Astrocyte of the spinal cord (primary cell): ENCODE results near the gene NCAM2.

Source experiments
- DNase-seq: peaks from one replicate; pipeline ENCODE4 v3.0.0; 2011; ENCODE audit warnings: low read depth, low spot score
- H3K4me3 ChIP-seq: 2 replicates; pipeline ENCODE4 v1.5.1; 2011; ENCODE audit warnings: low read depth, mild to moderate bottlenecking, low read length, moderate library complexity
- in situ Hi-C: cut with HindIII; loops from 2 replicates; pipeline ENCODE4 v1.10.0; 2017; ENCODE audit warnings: low sequenced_read_pairs
- TF ChIP-seq, protein P1 (sequence below): IDR thresholded peaks from 2 replicates; pipeline ENCODE4 v1.5.1; 2012; ENCODE audit warnings: low read depth, mild to moderate bottlenecking, low read length, inconsistent platforms

Gene NCAM2

DNA sequence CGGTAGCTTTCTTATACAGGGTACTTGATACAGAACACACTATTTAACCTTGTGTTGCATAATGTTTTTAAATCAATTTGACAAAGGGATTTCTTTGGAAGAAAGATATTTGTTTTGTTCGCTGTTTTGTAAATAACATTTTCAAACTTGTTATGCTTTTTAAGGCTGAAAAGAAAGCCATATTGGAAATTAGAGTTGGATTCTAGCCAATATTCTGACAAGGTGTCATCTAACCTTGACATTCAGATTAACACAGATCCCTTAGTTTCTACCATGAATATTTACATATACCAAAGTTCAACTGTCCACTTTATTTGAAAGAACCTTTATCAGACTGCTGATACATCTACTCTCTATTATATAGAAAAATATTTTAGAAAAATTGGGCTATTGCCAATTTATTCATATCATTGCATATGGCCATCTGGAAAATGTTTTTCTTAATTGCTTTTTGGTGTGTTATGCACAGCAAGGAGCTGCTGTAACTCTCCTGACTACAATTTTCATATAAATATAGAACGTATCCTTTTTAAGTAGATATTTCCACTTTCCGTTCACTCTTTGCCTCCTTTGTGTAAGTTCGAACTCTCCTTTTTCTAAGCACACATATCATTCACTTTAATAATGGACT, 206.3 kb downstream of the NCAM2 start:
- TF ChIP-seq, protein P1, sequence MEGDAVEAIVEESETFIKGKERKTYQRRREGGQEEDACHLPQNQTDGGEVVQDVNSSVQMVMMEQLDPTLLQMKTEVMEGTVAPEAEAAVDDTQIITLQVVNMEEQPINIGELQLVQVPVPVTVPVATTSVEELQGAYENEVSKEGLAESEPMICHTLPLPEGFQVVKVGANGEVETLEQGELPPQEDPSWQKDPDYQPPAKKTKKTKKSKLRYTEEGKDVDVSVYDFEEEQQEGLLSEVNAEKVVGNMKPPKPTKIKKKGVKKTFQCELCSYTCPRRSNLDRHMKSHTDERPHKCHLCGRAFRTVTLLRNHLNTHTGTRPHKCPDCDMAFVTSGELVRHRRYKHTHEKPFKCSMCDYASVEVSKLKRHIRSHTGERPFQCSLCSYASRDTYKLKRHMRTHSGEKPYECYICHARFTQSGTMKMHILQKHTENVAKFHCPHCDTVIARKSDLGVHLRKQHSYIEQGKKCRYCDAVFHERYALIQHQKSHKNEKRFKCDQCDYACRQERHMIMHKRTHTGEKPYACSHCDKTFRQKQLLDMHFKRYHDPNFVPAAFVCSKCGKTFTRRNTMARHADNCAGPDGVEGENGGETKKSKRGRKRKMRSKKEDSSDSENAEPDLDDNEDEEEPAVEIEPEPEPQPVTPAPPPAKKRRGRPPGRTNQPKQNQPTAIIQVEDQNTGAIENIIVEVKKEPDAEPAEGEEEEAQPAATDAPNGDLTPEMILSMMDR = no peak
- no peak overlapping the region for H3K4me3 ChIP-seq
- DNase-seq = no peak
- in situ Hi-C loops = no loop called here

DNA sequence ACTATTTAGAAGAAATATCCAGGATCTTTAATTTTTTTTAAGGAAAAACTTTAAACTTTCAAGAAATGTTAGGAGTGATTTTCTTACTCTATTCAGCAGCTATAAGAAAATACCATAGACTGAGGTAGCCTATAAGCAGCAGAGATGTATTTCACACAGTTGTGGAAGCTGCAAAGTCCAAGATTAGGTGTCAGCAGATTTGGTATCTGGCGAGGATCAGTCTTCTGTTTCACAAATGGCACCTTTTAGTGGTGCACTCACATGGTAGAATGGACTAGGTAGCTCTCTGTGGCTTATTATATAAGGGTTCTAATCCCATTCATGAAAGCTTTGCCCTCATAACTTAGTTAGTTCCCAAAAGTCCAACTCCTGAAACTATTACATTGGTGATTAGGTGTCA, 207.4 kb downstream of the NCAM2 start:
- H3K4me3 ChIP-seq = no peak overlapping the region
- TF ChIP-seq, protein P1 = no peak
- DNase-seq = no peak
- in situ Hi-C loops = no loop called here

DNA sequence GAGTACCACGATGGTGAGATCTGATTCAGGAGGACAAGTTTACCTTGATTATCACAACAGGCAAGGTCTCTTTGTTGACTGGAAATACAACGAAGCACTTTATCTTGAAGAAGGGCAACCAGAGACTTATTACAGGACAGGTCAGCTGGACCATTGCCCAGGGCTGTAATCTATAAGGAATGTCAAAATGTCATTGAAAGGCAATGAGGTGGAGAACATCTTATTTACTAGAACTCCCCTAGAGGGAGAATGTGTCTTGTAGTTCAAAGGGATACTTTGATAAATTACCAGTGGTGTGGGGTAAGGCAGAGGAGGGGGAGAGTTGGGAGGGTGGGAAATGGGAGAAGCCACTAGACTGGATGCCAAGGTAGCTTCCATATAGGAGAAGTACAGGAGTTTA, 212.3 kb downstream of the NCAM2 start:
- in situ Hi-C loops = no loop called here
- TF ChIP-seq, protein P1 = no peak

DNA sequence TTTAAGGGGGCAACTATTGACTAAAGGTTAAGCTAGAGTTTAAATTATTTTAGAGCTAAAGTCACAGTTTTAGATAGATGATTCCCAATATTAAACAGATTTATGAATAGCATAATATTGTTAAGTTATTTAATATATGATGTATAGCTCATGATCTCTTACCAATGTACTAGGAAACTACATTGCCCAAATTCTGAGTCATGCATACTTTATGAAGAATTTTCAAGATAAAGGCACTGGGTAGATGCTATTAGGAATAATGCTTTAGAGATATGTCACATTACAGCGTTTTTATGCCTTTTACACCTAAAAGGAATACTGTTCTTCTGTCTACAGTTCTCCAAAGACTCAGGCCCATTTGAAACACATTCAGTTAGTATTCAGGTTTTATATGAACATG, 215.1 kb downstream of the NCAM2 start:
- TF ChIP-seq, protein P1 = no peak
- DNase-seq = no peak
- H3K4me3 ChIP-seq = no peak overlapping the region
- in situ Hi-C loops = no loop called here

More for the DNA sequence above, 212.3 kb downstream of the NCAM2 start:
- no peak overlapping the region for H3K4me3 ChIP-seq
- no peak for DNase-seq

DNA sequence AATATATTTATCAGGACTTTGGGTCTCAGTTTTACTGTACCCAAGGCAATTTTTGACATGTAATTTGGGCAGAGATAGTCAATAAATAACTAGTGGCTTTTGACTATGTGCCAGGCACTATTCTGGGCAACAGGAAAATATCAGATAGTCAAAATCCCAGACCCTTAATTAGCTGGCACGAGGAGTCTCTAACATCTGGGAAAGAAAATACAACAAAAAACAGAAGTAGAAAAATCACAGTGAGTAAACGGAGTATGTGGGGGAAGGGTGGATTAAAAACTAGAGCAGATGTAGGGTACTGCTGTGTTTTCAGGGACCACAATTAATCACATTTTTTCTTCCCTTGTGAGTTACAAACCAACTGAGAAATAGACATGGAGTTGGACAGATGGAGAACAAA, 217.8 kb downstream of the NCAM2 start:
- in situ Hi-C loops = no loop called here
- DNase-seq = no peak
- no peak overlapping the region for H3K4me3 ChIP-seq
- TF ChIP-seq, protein P1 = no peak

DNA sequence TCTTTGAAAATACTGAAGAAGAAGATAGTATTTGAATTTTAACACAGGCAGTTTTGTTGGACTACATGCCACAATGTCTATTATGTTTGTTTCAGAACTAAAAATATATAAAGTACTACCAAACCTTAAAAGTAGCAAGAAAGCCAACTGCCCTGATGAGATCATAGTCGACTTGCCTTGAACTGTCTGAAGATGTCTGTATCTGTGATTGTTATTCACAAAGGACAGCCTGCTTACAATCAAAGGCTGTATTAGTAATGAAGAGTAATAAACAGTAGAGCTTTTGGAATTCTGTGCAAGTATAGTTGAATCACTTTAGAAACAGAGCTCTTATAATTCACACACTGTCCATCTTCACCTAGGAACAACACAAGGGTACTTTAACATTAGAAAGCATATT, 228.3 kb downstream of the NCAM2 start:
- no peak for DNase-seq
- H3K4me3 ChIP-seq = no peak overlapping the region
- TF ChIP-seq, protein P1 = no peak
- in situ Hi-C loops = no loop called here
